HepG2 (cell line): ENCODE data around the gene MAP3K21. TPM values are rescaled to one million over a fixed set of nuclear protein-coding genes. Genes with fewer than 3 reads are reported as not detected.

Source experiments
- ATAC-seq: fragments of 200-7000 bp; cut with Tn5 transposase; 3 replicates; pipeline ENCODE4 v1.9.1; 2020; ENCODE audit warnings: mild to moderate bottlenecking, moderate library complexity
- BruUV-seq: library from RNA; stranded (reverse); fragments of 400-500 nt; replicated peaks from 2 replicates; lab custom pipeline; 2021; lab: Mats Ljungman, UMichigan
- CTCF ChIA-PET: fragments of 300-600 bp; formaldehyde crosslinking; extraction: SDS; loops from one replicate; lab custom pipeline; 2021; ENCODE audit warnings: low total read pairs, inconsistent platforms, low intra/inter-chr PET ratio; lab: Yijun Ruan, JAX
- POLR2A ChIA-PET: fragments of 350-600 bp; sonication (Branson Sonifier 250); formaldehyde crosslinking; loops from one replicate; lab custom pipeline; 2020; ENCODE audit warnings: antibody characterized with exemption, inconsistent platforms; lab: Yijun Ruan, JAX
- DNase-seq: peaks from one replicate; pipeline ENCODE4 v3.0.0-alpha.2; 2015; ENCODE audit warnings: low spot score
- FAIRE-seq: peaks from 3 replicates; lab custom pipeline; 2011; peaks lifted over from hg19 to GRCh38; lab: Jason Lieb, UNC
- H2AFZ ChIP-seq: one replicate; pipeline ENCODE4 v1.6.1; 2011; ENCODE audit warnings: low read length, inconsistent platforms
- H3K27ac ChIP-seq: fragments of 300-600 bp; 3 replicates; pipeline ENCODE4 v1.8.0; 2011; ENCODE audit warnings: mixed run types, mild to moderate bottlenecking, mixed read lengths, low read length, inconsistent platforms; ENCODE audit not compliant: insufficient read depth; ENCODE audit errors: extremely low read length
- H3K27me3 ChIP-seq, 2 experiments: fragments of 200-600 bp in 1 of 2; 2 replicates in 1 of 2; 3 replicates in 1 of 2; pipeline versions ENCODE4 v1.6.0 to v1.8.0; 2011; ENCODE audit warnings: low read length in 2 of 2, mild to moderate bottlenecking in 2 of 2, moderate library complexity in 2 of 2, inconsistent platforms in 1 of 2; ENCODE audit not compliant: insufficient read depth in 2 of 2, control insufficient read depth in 1 of 2
- H3K36me3 ChIP-seq, 2 experiments: fragments of 200-600 bp in 1 of 2; replicated peaks in 1 of 2; 2 replicates in 1 of 2; 3 replicates in 1 of 2; pipeline versions ENCODE4 v1.5.1 to v1.8.0; 2011; ENCODE audit warnings: low read length in 2 of 2, inconsistent platforms in 1 of 2; ENCODE audit not compliant: insufficient read depth in 2 of 2, control insufficient read depth in 1 of 2
- H3K4me1 ChIP-seq: 2 replicates; pipeline ENCODE4 v1.5.1; 2012; ENCODE audit warnings: low read length, inconsistent platforms; ENCODE audit not compliant: insufficient read depth
- H3K4me2 ChIP-seq: 2 replicates; pipeline ENCODE4 v1.6.0; 2011; ENCODE audit warnings: low read depth, low read length, inconsistent platforms
- H3K4me3 ChIP-seq, 3 experiments: fragments of 200-600 bp in 1 of 3; sonication (generic), shearing (Covaris generic) in 1 of 3; replicated peaks in 1 of 3; 2 replicates each; pipeline ENCODE4 v1.5.1; 2011 to 2016; ENCODE audit warnings: low read length in 3 of 3, inconsistent platforms in 2 of 3, low read depth in 2 of 3, mild to moderate bottlenecking in 2 of 3, control low read depth in 1 of 3, mixed read lengths in 1 of 3; ENCODE audit not compliant: insufficient read depth in 1 of 3
- H3K79me2 ChIP-seq: one replicate; pipeline ENCODE4 v1.6.1; 2011; ENCODE audit warnings: low read length, inconsistent platforms; ENCODE audit not compliant: insufficient read depth
- H3K9ac ChIP-seq: 2 replicates; pipeline ENCODE4 v1.6.0; 2011; ENCODE audit warnings: mild to moderate bottlenecking, low read depth, low read length, inconsistent platforms; ENCODE audit not compliant: insufficient read depth
- H3K9me3 ChIP-seq: 2 replicates; pipeline ENCODE4 v1.5.1; 2012; ENCODE audit warnings: mild to moderate bottlenecking, low read length
- H4K20me1 ChIP-seq: 2 replicates; pipeline ENCODE4 v1.6.0; 2011; ENCODE audit warnings: inconsistent platforms, mild to moderate bottlenecking, low read length, moderate library complexity; ENCODE audit not compliant: insufficient read depth
- HDAC2 ChIP-seq: sonication (generic); formaldehyde crosslinking; IDR thresholded peaks from 2 replicates; pipeline ENCODE4 v1.4.0; 2020; ENCODE audit warnings: missing genetic modification reagents
- HNF4A ChIP-seq: sonication (generic); formaldehyde crosslinking; IDR thresholded peaks from 2 replicates; pipeline ENCODE4 v1.4.0; 2020; ENCODE audit warnings: missing genetic modification reagents
- IKZF1 ChIP-seq: fragments of 450-650 bp; IDR thresholded peaks from 2 replicates; pipeline ENCODE4 v1.7.1; 2016
- ZFP41 ChIP-seq: sonication (generic); formaldehyde crosslinking; IDR thresholded peaks from 2 replicates; pipeline ENCODE4 v1.4.0; 2020; ENCODE audit warnings: mild to moderate bottlenecking, missing genetic modification reagents, borderline replicate concordance
- ZNF414 ChIP-seq: sonication (generic); formaldehyde crosslinking; IDR thresholded peaks from 2 replicates; pipeline ENCODE4 v1.5.0; 2020; ENCODE audit warnings: missing genetic modification reagents
- WGBS: methylation state at CpG from one replicate; pipeline ENCODE4 v1.1.6; 2017; ENCODE audit warnings: low lambda C conversion rate; 5-methylcytosine and 5-hydroxymethylcytosine counted together
- in situ Hi-C: cut with HindIII; loops from 2 replicates; pipeline ENCODE4 v1.10.0; 2017; ENCODE audit warnings: low pct_unique_long_range_greater_than_20kb; ENCODE audit not compliant: extremely low pct_ligation_motif_present
- intact Hi-C: fragments of 100-400 bp; cut with micrococcal nuclease; formaldehyde crosslinking; loops from one replicate; pipeline ENCODE4 v1.10.0; 2022; ENCODE audit not compliant: unreplicated experiment
- polyA plus RNA-seq, 8 experiments: library from polyadenylated mRNA; depleted of rRNA in 3 of 8; stranded (reverse) in 7 of 8; unstranded in 1 of 8; fragments of >200 nt; fragmentation: Illumina TruSeq in 4 of 8; extraction: Trizol in 4 of 8; gene quantifications; 2 replicates each; pipeline versions ENCODE4 v1.2.1 to v1.2.3, GENCODE V29; 2011 to 2016; ENCODE audit warnings: low read depth in 4 of 8, missing spikeins in 1 of 8, mixed read lengths in 1 of 8; ENCODE audit not compliant: insufficient read depth in 1 of 8
- total RNA-seq, 5 experiments: library from RNA; depleted of rRNA; stranded (reverse); fragments of >200 nt; fragmentation: Illumina TruSeq; extraction: Trizol; gene quantifications; 2 replicates each; pipeline ENCODE4 v1.2.3, GENCODE V29; 2016; ENCODE audit warnings: low read depth in 1 of 5
- TF ChIP-seq, protein P1 (sequence below): sonication (generic); formaldehyde crosslinking; IDR thresholded peaks from 2 replicates; pipeline ENCODE4 v1.4.0; 2020; ENCODE audit warnings: mild to moderate bottlenecking, missing genetic modification reagents

MAP3K21 gene
- total and polyA plus RNA-seq, 2 of the 13 experiments (the other 11 are each of a cell fraction or from before 2014, with no cell fraction given): not detected

- TF ChIP-seq, protein P1, sequence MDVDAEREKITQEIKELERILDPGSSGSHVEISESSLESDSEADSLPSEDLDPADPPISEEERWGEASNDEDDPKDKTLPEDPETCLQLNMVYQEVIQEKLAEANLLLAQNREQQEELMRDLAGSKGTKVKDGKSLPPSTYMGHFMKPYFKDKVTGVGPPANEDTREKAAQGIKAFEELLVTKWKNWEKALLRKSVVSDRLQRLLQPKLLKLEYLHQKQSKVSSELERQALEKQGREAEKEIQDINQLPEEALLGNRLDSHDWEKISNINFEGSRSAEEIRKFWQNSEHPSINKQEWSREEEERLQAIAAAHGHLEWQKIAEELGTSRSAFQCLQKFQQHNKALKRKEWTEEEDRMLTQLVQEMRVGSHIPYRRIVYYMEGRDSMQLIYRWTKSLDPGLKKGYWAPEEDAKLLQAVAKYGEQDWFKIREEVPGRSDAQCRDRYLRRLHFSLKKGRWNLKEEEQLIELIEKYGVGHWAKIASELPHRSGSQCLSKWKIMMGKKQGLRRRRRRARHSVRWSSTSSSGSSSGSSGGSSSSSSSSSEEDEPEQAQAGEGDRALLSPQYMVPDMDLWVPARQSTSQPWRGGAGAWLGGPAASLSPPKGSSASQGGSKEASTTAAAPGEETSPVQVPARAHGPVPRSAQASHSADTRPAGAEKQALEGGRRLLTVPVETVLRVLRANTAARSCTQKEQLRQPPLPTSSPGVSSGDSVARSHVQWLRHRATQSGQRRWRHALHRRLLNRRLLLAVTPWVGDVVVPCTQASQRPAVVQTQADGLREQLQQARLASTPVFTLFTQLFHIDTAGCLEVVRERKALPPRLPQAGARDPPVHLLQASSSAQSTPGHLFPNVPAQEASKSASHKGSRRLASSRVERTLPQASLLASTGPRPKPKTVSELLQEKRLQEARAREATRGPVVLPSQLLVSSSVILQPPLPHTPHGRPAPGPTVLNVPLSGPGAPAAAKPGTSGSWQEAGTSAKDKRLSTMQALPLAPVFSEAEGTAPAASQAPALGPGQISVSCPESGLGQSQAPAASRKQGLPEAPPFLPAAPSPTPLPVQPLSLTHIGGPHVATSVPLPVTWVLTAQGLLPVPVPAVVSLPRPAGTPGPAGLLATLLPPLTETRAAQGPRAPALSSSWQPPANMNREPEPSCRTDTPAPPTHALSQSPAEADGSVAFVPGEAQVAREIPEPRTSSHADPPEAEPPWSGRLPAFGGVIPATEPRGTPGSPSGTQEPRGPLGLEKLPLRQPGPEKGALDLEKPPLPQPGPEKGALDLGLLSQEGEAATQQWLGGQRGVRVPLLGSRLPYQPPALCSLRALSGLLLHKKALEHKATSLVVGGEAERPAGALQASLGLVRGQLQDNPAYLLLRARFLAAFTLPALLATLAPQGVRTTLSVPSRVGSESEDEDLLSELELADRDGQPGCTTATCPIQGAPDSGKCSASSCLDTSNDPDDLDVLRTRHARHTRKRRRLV (CRISPR knock-in tag): no peak
- TF ChIP-seq ZFP41 (CRISPR knock-in tag) (no peak), HDAC2 (CRISPR knock-in tag) (no peak), HNF4A (CRISPR knock-in tag) (no peak)
These were observed 11.7 kb upstream of the MAP3K21 start (continued) for GRCh38 chr1:233315718-233316301.

DNA sequence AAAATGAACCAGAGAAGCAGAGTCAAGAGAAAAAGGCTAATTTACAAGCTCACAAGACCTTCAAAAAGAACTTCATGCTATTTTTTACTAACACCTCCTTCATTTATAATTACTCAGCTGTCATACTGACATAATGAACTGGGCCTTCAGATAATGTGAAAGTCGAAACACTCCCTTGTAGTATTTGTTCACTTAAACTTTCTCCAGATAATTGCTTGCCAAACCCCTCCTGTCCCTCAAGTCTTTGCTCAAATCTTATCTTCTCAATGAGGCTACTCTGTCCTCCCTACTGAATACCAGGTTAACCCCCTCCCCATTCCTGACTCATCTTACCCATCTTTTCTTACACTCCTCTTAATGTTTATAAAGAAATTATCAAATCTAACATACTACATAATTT lies 11.1 kb upstream of the MAP3K21 start:
- H3K27me3 ChIP-seq: no peaks in the 10 kb centered on the region
- no peaks in the 10 kb centered on the region for H3K4me1 ChIP-seq
- no peaks in the 10 kb centered on the region for H3K79me2 ChIP-seq
- H2AFZ ChIP-seq: no peak overlapping the region
- H3K27ac ChIP-seq: no peak overlapping the region
- H4K20me1 ChIP-seq: no peaks in the 10 kb centered on the region
- ChIA-PET POLR2A (no interaction called here), CTCF (no interaction called here)
- no peak overlapping the region for H3K4me2 ChIP-seq
- H3K4me3 ChIP-seq: no peak overlapping the region
- no peaks in the 10 kb centered on the region for H3K36me3 ChIP-seq
- no peak for FAIRE-seq
- ATAC-seq: no peak
- no peak overlapping the region for H3K9ac ChIP-seq
- WGBS: 0% methylated on average over 1 of the region's 1 CpG
- DNase-seq: no peak
- in situ Hi-C loops: no loop called here
- intact Hi-C loops: no loop called here
- no TSS peak for BruUV-seq
- TF ChIP-seq IKZF1 (no peak), ZNF414 (no peak)
- H3K9me3 ChIP-seq: no peaks in the 10 kb centered on the region
